ENCODE data around the gene FARS2. TPM values are rescaled to one million over a fixed set of nuclear protein-coding genes. Genes with fewer than 3 reads are reported as not detected.

Gene FARS2
- polyA plus RNA-seq, 1 donor (not counting 4 experiments of a cell fraction or from before 2014, with no cell fraction given): 21.3 TPM

- Histone ChIP-seq H3K4me1 (ENCODE audit: control insufficient read depth, extremely low read depth, insufficient read depth, low read length) (no peaks in the 10 kb centered on the region), H3K9me1 (ENCODE audit: control insufficient read depth, extremely low read depth, insufficient read depth, low read length) (no peaks in the 10 kb centered on the region), H3K27me3 (ENCODE audit: control insufficient read depth, extremely low read depth, insufficient read depth, low read length) (no peaks in the 10 kb centered on the region), H3K9me3 (ENCODE audit: control insufficient read depth, low read depth, low read length) (no peaks in the 10 kb centered on the region), H4K20me1 (ENCODE audit: control insufficient read depth, extremely low read depth, insufficient read depth, low read length) (no peaks in the 10 kb centered on the region), H3K9ac (ENCODE audit: control insufficient read depth, extremely low read depth, insufficient read depth, low read length) (no peak overlapping the region), H3K4me3 (ENCODE audit: control insufficient read depth in 2 of 3, extremely low read depth in 1 of 3, insufficient read depth in 2 of 3, low read depth in 1 of 3, low read length in 3 of 3) (no peak overlapping the region), H3K27ac (ENCODE audit: control insufficient read depth, insufficient read depth, low read length) (no peak overlapping the region), H2AFZ (ENCODE audit: control insufficient read depth, low read length) (no peak overlapping the region), H3K4me2 (ENCODE audit: control insufficient read depth, extremely low read depth, insufficient read depth, low read depth, low read length) (no peak overlapping the region), H3K79me2 (ENCODE audit: control insufficient read depth, insufficient read depth, low read length) (no peaks in the 10 kb centered on the region), H3K36me3 (ENCODE audit: control insufficient read depth in 2 of 2, extremely low read depth in 1 of 2, insufficient read depth in 2 of 2, low read length in 2 of 2) (no peaks in the 10 kb centered on the region)
- DNase-seq (ENCODE audit: low read depth, low spot score): no peak
- FAIRE-seq: peak; percentile 39
- dilution Hi-C loops (cut with MboI; ENCODE audit: extremely low pct_ligation_motif_present, low sequenced_read_pairs): no loop called here
- no peak for TF ChIP-seq EZH2 (IDR thresholded peaks at IDR 0.05; ENCODE audit: low read length)
- TF ChIP-seq CTCF (optimal IDR thresholded peaks at IDR 0.05 in 1 of 3, IDR thresholded peaks at IDR 0.05 in 1 of 3, conservative IDR thresholded peaks at IDR 0.05 in 1 of 3; ENCODE audit: extremely low read depth in 1 of 3, insufficient read depth in 2 of 3, low read length in 3 of 3): no peak
These were observed 177.7 kb downstream of the FARS2 start for GRCh38 chr6:5438922-5439584.

DNA sequence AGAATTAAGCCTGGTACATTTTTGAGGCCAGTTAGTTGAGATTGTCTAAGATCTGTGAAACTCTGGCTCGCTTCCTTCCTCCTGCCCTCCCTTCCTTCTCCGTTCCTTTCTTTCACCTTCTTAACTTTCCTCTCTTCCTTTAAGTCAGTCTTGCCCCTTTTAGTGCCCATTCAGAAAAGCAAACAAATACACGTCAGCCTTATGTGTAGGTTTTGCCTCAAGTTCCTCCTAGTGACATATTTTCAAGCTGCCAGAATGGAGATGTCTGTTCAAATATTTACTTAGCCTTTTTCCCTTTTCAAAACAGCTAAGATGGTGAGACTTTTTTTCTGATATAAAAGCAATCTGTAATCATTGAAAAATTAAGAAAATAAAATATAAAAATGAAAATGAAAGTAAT is 178.4 kb downstream of the FARS2 start:
- Histone ChIP-seq H3K27ac (ENCODE audit: control insufficient read depth, insufficient read depth, low read length) (no peak overlapping the region), H3K4me3 (ENCODE audit: control insufficient read depth in 2 of 3, extremely low read depth in 1 of 3, insufficient read depth in 2 of 3, low read depth in 1 of 3, low read length in 3 of 3) (no peak overlapping the region), H3K36me3 (ENCODE audit: control insufficient read depth in 2 of 2, extremely low read depth in 1 of 2, insufficient read depth in 2 of 2, low read length in 2 of 2) (no peaks in the 10 kb centered on the region), H2AFZ (ENCODE audit: control insufficient read depth, low read length) (no peak overlapping the region), H3K4me2 (ENCODE audit: control insufficient read depth, extremely low read depth, insufficient read depth, low read depth, low read length) (no peak overlapping the region), H3K9me1 (ENCODE audit: control insufficient read depth, extremely low read depth, insufficient read depth, low read length) (no peaks in the 10 kb centered on the region), H3K27me3 (ENCODE audit: control insufficient read depth, extremely low read depth, insufficient read depth, low read length) (no peaks in the 10 kb centered on the region), H3K4me1 (ENCODE audit: control insufficient read depth, extremely low read depth, insufficient read depth, low read length) (no peaks in the 10 kb centered on the region), H4K20me1 (ENCODE audit: control insufficient read depth, extremely low read depth, insufficient read depth, low read length) (no peaks in the 10 kb centered on the region), H3K9me3 (ENCODE audit: control insufficient read depth, low read depth, low read length) (no peaks in the 10 kb centered on the region), H3K9ac (ENCODE audit: control insufficient read depth, extremely low read depth, insufficient read depth, low read length) (no peak overlapping the region), H3K79me2 (ENCODE audit: control insufficient read depth, insufficient read depth, low read length) (no peaks in the 10 kb centered on the region)
- dilution Hi-C loops (cut with MboI; ENCODE audit: extremely low pct_ligation_motif_present, low sequenced_read_pairs): no loop called here
- DNase-seq (ENCODE audit: low read depth, low spot score): no peak
- FAIRE-seq: no peak
- TF ChIP-seq CTCF (optimal IDR thresholded peaks at IDR 0.05 in 1 of 3, IDR thresholded peaks at IDR 0.05 in 1 of 3, conservative IDR thresholded peaks at IDR 0.05 in 1 of 3; ENCODE audit: extremely low read depth in 1 of 3, insufficient read depth in 2 of 3, low read length in 3 of 3) (no peak), EZH2 (IDR thresholded peaks at IDR 0.05; ENCODE audit: low read length) (no peak)
